Measurements from ENCODE around the gene BRI3BP.
"Not testable (repeated sequence)": the region's sequence is repeated elsewhere in the genome, so short reads cannot be mapped to it uniquely, and the experiment has no call there.

The BRI3BP gene

DNA sequence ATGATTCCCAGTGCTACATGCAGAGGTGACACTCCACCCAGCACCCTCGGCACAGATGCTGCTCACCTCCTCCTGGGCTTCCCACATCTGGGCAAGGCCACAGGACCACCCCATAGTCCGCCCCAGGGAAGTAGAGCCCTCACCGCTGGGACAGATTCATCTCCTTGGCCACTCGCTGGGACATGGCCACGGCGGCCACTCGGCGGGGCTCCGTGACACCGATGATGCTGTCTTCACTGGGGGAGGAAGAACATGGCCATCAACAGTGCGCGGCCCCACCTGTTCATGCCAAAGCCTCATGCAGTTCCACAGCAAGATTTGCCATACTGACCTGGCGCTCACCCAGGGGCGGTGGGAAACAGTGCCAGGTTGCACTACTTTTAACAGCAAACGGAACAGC lies 18.2 kb upstream of the BRI3BP start:
- TF ChIP-seq, protein P1, sequence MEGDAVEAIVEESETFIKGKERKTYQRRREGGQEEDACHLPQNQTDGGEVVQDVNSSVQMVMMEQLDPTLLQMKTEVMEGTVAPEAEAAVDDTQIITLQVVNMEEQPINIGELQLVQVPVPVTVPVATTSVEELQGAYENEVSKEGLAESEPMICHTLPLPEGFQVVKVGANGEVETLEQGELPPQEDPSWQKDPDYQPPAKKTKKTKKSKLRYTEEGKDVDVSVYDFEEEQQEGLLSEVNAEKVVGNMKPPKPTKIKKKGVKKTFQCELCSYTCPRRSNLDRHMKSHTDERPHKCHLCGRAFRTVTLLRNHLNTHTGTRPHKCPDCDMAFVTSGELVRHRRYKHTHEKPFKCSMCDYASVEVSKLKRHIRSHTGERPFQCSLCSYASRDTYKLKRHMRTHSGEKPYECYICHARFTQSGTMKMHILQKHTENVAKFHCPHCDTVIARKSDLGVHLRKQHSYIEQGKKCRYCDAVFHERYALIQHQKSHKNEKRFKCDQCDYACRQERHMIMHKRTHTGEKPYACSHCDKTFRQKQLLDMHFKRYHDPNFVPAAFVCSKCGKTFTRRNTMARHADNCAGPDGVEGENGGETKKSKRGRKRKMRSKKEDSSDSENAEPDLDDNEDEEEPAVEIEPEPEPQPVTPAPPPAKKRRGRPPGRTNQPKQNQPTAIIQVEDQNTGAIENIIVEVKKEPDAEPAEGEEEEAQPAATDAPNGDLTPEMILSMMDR (IDR thresholded peaks at IDR 0.05; ENCODE audit: extremely low read depth, missing control alignments) = no peak

GRCh38 chr12:124976999-124977398 lies 16.4 kb upstream of the BRI3BP start:
- TF ChIP-seq, protein P1 (IDR thresholded peaks at IDR 0.05; ENCODE audit: extremely low read depth, missing control alignments) = no peak
- DNase-seq (ENCODE audit: low spot score) = no peak

More for the DNA sequence above, 18.2 kb upstream of the BRI3BP start:
- no peak for DNase-seq (ENCODE audit: low spot score)

- DNase-seq (ENCODE audit: low spot score) = no peak
These were observed 13.9 kb upstream of the BRI3BP start for GRCh38 chr12:124979568-124979967.

DNA sequence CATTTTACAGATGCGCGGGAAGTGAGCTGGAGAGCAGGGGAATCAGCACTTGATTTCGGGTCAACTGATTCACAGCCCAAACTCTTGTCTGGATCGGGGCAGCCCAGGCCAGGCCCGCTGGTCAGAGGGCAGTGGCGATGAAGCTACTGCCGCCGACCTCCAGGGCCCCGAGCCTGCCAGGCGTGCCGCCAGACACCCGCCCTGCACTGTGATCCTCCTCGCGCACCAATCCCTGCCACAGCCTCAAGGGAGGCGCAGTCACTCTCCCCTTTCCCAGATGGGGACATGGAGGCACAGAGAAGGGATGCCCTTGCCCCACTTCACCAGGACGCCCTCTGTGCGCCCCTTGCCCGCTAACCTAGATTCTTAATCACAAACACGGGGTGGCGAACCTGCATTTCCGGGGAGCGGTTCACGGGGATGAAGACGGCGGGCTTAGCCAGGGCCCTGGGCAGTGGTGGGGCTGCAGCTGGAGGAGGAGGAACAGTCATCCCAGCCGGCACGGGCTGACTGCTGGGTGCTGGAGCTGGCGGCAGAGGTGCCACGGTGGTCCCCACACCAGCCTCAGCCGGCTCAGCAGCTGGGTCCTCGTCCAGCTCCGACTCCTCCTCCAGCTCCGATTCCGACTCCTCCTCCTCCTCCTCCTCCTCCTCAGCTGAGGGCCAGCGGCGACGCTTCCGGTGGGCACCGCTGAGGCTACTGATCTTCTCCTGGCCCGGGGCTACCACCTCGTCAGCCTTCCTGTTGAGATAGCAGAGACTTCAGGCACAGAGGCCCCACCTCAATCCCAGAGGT lies 13.2 kb upstream of the BRI3BP start:
- no peak for DNase-seq (ENCODE audit: low spot score)
- TF ChIP-seq, protein P1 (IDR thresholded peaks at IDR 0.05; ENCODE audit: extremely low read depth, missing control alignments) = no peak

More at GRCh38 chr12:124979568-124979967, 13.9 kb upstream of the BRI3BP start:
- TF ChIP-seq, protein P1 (IDR thresholded peaks at IDR 0.05; ENCODE audit: extremely low read depth, missing control alignments) = no peak

DNA sequence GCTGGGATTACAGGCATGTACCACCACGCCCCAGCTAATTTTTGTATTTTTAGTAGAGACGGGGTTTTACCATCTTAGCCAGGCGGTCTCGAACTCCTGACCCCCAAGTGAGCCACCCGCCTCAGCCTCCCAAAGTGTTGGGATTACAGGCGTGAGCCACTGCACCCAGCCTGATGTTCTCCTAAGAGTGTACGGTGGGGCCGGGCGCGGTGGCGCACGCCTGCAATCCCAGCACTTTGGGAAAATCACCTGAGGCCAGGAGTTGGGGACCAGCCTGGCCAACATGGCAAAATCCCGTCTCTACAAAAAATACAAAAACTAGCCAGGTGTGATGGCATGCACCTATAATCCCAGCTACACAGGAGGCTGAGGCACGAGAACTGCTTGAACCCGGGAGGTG lies 6.6 kb upstream of the BRI3BP start:
- DNase-seq (ENCODE audit: low spot score) = not testable (repeated sequence)

- peak; percentile 89 for DNase-seq (ENCODE audit: low spot score)
- TF ChIP-seq, protein P1 (IDR thresholded peaks at IDR 0.05; ENCODE audit: extremely low read depth, missing control alignments) = peak; percentile 51
These were observed 395 bp upstream of the BRI3BP start for GRCh38 chr12:124992874-124993625.

DNA sequence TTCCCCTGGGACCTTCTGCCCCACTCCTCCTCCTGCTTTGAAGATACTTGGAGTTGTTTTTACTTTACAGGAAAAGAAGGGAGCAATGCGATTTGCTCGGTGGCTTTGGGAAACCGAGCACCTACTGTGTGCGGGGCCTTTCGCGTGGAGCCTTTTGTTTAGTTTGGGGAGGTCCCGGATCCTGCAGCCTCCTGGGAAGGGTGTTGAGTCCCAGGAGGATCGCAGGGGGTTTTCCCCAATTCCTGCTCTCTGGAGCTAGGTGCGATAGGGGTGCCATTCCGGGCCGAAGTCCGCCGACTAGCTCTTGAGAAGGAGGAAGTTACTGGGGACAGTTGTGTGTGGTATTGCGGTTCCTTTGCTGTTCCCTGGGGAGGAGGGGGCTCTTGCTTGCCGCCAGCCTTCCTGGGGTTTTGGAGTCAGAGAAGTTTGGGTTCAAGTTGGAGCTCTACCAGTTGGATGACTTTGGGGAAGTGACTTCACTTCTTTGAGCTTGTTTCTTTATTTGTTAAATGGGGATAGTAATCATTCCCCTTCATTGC lies 1.1 kb downstream of the BRI3BP start:
- TF ChIP-seq, protein P1 (IDR thresholded peaks at IDR 0.05; ENCODE audit: extremely low read depth, missing control alignments) = no peak
- DNase-seq (ENCODE audit: low spot score) = no peak
